HG03095 (cell line): ENCODE results near the gene LRCH4.
"Not testable (repeated sequence)": the region's sequence is repeated elsewhere in the genome, so short reads cannot be mapped to it uniquely, and the experiment has no call there.

ENCODE experiments used
- ATAC-seq: cut with Tn5 transposase; IDR thresholded peaks from one replicate; pipeline ENCODE4 v1.9.1; 2021; ENCODE audit warnings: moderate library complexity; ENCODE audit not compliant: unreplicated experiment

LRCH4 gene

DNA sequence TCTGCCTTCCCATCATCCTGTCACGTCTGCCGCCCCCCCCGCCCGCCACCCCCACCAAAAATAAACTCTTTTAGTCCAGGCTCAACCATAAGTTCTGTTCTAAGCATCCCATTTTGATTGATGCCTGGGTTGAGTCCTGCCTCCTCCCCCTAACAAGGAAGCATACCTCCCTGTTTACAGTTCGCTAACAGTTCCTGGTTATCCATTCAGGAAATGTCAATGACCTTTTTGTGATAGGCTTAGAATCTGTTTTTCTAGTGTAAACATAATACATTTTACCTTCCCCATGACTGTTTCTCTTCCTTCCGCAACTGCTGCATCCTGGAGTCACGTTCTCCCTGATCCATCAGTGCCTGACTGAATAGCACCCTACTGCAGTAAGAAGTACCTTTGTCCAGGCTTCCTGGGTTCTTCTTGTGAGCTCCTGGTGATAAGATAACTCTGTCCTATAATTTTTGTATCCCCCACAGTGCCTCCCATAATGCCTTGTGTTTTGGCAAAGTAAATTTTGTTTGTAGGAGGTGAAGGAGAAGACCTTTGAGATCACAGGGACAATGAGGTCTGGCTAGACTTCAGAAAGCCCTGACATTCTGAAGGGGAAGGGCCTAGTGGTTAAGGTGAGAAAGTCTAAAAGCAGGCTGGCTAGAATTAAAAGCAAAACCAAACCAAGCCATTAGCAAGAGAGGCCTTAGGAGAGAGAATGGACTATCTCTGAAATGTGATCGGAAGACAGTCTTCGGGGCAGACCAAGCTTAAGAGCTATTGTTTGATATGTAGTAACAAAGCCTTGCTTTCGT is 39.6 kb downstream of the LRCH4 start:
- no peak for ATAC-seq

DNA sequence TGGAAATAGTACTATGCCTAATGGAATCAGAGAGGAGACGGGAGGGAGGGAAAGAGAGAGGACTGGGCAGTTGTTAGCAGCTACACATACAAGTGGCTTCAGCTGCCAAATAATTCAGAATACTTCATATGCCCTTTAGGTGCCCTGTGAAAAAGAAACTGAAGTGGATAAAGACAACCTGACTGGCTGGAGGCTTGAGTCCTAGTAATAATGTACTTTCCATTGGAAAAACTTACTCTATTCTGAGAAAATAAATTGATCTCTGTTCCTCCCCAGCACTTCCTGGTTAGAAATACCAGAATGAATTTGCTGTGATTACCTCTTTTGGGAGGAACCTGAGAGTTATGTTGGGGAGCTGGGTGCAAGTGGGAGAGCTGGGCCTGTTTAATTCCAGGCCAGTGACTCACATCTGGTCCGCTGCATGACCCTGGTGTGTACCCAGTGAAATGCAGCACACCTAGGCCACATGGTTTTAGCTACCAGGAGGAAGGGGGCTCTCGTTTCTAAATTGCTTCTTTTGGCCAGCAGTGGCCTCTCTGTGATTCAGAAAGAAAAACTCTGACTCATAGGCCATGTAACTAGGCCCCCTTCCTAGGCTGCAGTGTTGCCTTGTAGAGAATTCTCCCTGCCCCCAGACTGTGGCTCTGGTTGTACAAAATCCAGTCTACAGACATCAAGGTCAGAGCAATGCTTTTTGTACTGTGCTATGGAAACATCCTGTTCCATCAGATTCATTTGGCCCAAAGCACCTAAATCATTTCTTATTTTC is 40.4 kb downstream of the LRCH4 start:
- peak; percentile 39 for ATAC-seq

- no peak for ATAC-seq
Observed at GRCh38 chr7:100544967-100545359, 41.0 kb downstream of the LRCH4 start.

DNA sequence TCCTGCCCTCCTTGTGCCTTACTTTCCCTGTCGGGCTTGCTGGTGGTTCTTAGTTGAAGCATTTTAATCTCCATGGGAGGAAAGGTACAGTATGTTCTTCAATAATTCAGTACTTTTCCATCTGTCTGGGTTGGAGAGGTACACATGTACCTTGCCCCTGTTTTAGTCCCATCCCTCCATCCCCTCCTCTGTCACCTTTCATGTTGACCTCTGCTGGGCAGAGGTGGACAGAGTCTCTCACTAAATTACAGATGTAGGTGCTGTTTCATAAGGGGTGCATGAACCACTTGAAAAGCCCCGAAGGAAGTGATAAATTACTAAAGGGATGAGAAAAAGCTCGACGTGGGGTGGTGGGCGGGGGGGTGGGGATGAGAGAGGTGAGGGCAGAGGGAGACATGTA is 41.5 kb downstream of the LRCH4 start:
- ATAC-seq, result no peak

- ATAC-seq, result no peak
Observed at GRCh38 chr7:100543586-100543985, 42.3 kb downstream of the LRCH4 start.

- ATAC-seq, result not testable (repeated sequence)
Observed at GRCh38 chr7:100541309-100541708, 44.6 kb downstream of the LRCH4 start.

- no peak for ATAC-seq
Observed at GRCh38 chr7:100540073-100540723, 45.7 kb downstream of the LRCH4 start.

DNA sequence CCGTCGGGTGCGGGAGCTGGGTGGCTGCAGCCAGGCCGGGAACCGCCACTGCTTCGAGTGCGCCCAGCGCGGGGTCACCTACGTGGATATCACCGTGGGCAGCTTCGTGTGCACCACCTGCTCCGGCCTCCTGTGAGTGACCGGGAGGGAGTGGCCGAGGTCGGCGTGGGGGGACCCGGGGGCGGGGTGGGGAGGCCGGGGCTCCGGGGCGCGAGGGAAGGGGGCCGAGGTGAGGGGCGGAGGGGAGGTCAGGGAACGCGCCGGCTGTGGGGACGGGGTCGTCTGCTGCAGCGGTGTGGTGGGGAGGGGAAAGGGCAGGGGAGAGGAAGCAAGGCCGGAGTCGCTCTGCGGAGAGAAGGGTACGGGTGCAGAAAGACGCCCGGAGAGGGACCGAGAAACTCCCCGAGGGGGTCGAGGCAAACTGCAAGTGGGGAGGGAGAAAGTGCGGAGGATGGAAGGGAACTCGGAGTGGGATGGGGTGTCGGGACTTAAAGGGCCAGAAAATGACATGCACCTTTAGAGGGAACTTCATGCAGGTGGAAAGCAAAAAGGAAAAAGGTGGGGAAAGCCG is 46.4 kb downstream of the LRCH4 start:
- no peak for ATAC-seq

- peak; percentile 91 for ATAC-seq
Observed at GRCh38 chr7:100538654-100539435, 47.1 kb downstream of the LRCH4 start, which contains the start of gene AGFG2. Gene AGFG2, plus strand, starts transcription at chr7:100539203. Its CDS starts 144 bp downstream, at chr7:100539347.

- ATAC-seq, result no peak
Observed at GRCh38 chr7:100538348-100538653, 47.6 kb downstream of the LRCH4 start.

DNA sequence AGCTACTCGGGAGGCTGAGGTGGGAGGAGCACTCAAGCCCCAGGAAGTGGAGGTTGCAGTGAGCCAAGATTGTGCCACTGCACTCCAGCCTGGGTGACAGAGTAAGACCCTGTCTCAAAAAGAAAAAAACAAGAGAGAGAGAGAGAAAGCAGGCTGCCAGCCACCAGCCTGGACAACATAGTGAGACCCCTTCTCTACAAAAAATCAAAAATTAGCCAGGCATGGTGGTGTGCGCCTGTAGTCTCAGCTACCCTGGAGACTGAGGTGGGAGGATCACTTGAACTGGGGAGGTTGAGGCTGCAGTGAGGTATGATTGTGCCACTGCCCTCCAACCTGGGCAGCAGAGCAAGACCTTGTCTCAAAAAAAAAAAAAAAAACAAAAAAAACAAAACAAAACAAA is 49.2 kb downstream of the LRCH4 start:
- not testable (repeated sequence) for ATAC-seq

DNA sequence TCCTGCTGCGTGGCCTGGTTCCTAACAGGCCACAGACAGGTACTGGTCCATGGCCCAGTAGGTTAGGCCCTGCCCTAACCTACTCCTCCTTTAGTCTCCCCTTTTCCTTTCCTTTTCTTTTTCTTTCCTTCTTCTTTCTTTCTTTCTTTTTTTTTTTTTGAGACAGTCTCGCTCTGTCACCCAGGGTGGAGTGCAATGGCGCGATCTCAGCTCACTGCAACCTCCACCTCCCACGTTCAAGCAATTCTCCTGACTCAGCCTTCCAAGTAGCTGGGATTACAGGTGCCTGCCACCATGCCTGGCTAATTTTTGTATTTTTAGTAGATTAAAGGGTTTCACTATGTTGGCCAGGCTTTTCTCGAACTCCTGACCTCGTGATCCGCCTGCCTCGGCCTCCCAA is 49.9 kb downstream of the LRCH4 start:
- ATAC-seq, result not testable (repeated sequence)

DNA sequence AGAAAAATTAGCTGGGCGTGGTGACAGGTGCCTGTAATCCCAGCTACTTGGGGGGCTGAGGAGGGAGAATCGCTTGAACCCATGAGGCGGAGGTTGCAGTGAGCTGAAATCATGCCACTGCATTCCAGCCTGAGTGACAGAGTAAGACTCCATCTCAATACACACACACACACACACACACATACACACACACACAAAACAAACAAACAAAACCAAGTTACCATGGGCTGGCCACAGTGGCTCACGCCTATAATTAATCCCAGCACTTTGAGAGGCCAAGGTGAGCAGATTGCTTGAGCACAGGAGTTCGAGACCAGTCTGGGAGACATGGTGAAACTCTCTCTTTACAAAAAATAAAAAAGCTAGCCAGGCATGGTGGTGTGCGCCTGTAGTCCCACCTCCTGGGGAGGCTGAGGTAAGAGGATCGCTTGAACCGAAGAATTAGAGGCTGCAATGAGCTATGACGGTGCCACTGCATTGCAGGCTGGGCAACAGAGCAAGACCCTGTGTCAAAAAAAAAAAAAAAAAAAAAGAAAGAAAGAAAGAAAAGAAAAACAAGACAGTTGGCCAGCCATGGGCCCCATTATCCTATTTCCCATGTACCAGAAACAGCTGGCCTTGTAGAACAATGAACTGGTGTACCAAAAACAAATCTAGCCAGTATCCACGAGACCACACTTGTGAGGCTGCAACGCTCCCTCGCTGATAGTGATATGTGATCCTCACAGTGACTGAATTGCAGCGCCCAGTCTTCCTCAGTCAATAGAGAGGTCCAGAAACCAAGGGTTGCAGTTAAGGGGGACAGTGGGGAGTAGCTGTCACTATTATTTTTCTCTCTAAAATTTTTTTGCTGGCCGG is 53.5 kb downstream of the LRCH4 start:
- no peak for ATAC-seq

- ATAC-seq, result not testable (repeated sequence)
Observed at GRCh38 chr7:100528108-100528866, 57.6 kb downstream of the LRCH4 start.
